NCI-H524 treated with DMSO at 0.1 percent for 48 hours (cell line): ENCODE results near the gene SMC3.
"Not testable (repeated sequence)": the region's sequence is repeated elsewhere in the genome, so short reads cannot be mapped to it uniquely, and the experiment has no call there.

Experiments
- DNase-seq: peaks from one replicate; lab custom pipeline; 2025; lab: John Stamatoyannopoulos, UW

Gene SMC3

GRCh38 chr10:110567201-110568054 is at the start of gene SMC3:
Gene SMC3 (plus strand): TSS chr10:110567695. CDS start chr10:110567817, 122 bp downstream.
- peak; percentile 44 for DNase-seq

- DNase-seq = no peak
Observed at GRCh38 chr10:110522365-110522988, 45.0 kb upstream of the SMC3 start.

GRCh38 chr10:110523736-110524135 is 43.8 kb upstream of the SMC3 start:
- DNase-seq = no peak

- DNase-seq = no peak
Observed at GRCh38 chr10:110524179-110524858, 43.2 kb upstream of the SMC3 start.

GRCh38 chr10:110524859-110525232 is 42.6 kb upstream of the SMC3 start:
- DNase-seq = no peak

- DNase-seq = no peak
Observed at GRCh38 chr10:110525349-110526260, 41.9 kb upstream of the SMC3 start.

- no peak for DNase-seq
Observed at GRCh38 chr10:110527731-110528171, 39.7 kb upstream of the SMC3 start.

GRCh38 chr10:110528224-110528996 is 39.1 kb upstream of the SMC3 start:
- no peak for DNase-seq

GRCh38 chr10:110528997-110529524 is 38.4 kb upstream of the SMC3 start:
- DNase-seq = not testable (repeated sequence)

- DNase-seq = no peak
Observed at GRCh38 chr10:110529596-110530011, 37.9 kb upstream of the SMC3 start.

- DNase-seq = no peak
Observed at GRCh38 chr10:110530131-110530831, 37.2 kb upstream of the SMC3 start.

- DNase-seq = no peak
Observed at GRCh38 chr10:110531687-110532086, 35.8 kb upstream of the SMC3 start.

GRCh38 chr10:110532628-110533027 is 34.9 kb upstream of the SMC3 start:
- not testable (repeated sequence) for DNase-seq

GRCh38 chr10:110533149-110533548 is 34.3 kb upstream of the SMC3 start:
- DNase-seq = no peak

- DNase-seq = no peak
Observed at GRCh38 chr10:110534571-110534970, 32.9 kb upstream of the SMC3 start.

GRCh38 chr10:110535958-110536891 is 31.3 kb upstream of the SMC3 start:
- no peak for DNase-seq

GRCh38 chr10:110539091-110539490 is 28.4 kb upstream of the SMC3 start:
- DNase-seq = no peak

- no peak for DNase-seq
Observed at GRCh38 chr10:110540031-110540430, 27.5 kb upstream of the SMC3 start.
